ENCODE results near the gene MIPEP. TPM values are rescaled to one million over a fixed set of nuclear protein-coding genes. Genes with fewer than 3 reads are reported as not detected.
A peak's percentile ranks its signal among the peaks of the same experiment; 100 is the strongest.

Gene MIPEP
- total RNA-seq, 1 donor from 2014 or later = 32.6 TPM

DNA sequence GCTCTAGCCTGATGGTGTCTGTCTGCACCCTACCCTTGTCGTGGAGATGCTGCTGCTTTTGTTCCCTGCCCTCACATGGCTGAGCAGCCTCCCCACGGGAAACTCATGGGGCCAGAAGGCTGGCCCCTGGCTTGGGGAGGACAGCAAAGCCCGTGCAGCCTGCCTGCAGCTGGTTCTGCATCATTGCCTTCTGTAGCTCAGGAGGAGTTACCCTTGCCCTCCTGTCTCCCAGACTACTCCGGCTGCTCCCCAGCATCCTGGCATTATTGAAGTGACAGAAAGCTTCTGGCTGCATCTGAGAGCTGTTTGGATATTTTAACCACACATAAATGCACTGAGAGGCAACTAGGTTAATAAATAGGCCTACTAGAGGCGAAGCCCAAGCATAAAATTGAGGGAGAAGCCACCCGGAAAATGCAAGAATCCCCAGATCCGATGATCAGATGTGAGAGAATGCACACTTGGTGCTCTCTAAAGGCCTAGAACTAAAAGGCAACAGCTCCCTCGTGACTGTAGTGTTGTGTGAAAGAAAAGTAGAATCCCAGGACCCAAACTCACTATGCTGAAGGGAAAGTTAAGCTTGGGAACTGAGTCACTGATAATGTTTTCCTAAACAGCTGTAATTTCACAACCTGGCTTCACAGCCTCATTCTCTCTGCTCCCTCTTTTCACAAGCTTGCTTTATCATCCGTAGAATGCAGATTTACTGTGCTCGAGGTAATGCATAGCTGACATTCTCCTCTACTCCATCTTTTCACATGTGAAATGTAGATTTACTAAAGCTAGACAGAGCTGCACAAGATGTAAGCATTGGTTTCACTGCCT, 208.1 kb downstream of the MIPEP start:
- peak; percentile 94 for DNase-seq (ENCODE audit: low read depth)

Other genes with a start within 250 kb of the MIPEP start
- gene C1QTNF9B, start 8.1 kb upstream of the MIPEP start, total RNA-seq = not detected in 2 replicates

Data from renal cortical epithelial cell (primary cell).